Heart right ventricle (tissue), 16 donors: ENCODE results near the gene RNF144B. TPM values are rescaled to one million over a fixed set of nuclear protein-coding genes. Genes with fewer than 3 reads are reported as not detected.
A peak's percentile ranks its signal among the peaks of the same experiment; 100 is the strongest.

ENCODE experiments used
- ATAC-seq, 8 donors: fragments of 200-7000 bp; cut with Tn5 transposase; one replicate each; pipeline ENCODE4 v1.9.1; 2020; ENCODE audit warnings: mild to moderate bottlenecking in 8 of 8, moderate library complexity in 8 of 8, moderate number of reproducible peaks in 1 of 8
- DNase-seq, 2 donors: peaks; one replicate each; pipeline ENCODE4 v3.0.0-alpha.2; 2020
- H3K27ac ChIP-seq, 10 donors: fragments of 200-600 bp; sonication (generic) in 2 of 10; one replicate each; pipeline versions ENCODE4 v1.5.0 to v1.8.0; 2020 to 2022; ENCODE audit warnings: mild to moderate bottlenecking in 3 of 10
- H3K27me3 ChIP-seq, 7 donors: fragments of 200-600 bp; one replicate each; pipeline ENCODE4 v1.8.0; 2021 to 2022; ENCODE audit warnings: mild to moderate bottlenecking in 2 of 7
- H3K36me3 ChIP-seq, 9 donors: fragments of 200-600 bp; sonication (generic) in 1 of 9; one replicate each; pipeline versions ENCODE4 v1.5.0 to v1.8.0; 2020 to 2022; ENCODE audit warnings: mild to moderate bottlenecking in 2 of 9
- H3K4me1 ChIP-seq, 9 donors: fragments of 200-600 bp; sonication (generic) in 1 of 9; one replicate each; pipeline versions ENCODE4 v1.5.0 to v1.8.0; 2020 to 2022; ENCODE audit warnings: mild to moderate bottlenecking in 4 of 9
- H3K4me3 ChIP-seq, 10 donors: fragments of 200-600 bp; sonication (generic) in 2 of 10; one replicate each; pipeline versions ENCODE4 v1.5.0 to v1.8.0; 2020 to 2022; ENCODE audit warnings: mild to moderate bottlenecking in 7 of 10, moderate library complexity in 2 of 10
- H3K9me3 ChIP-seq, 11 donors: fragments of 200-600 bp in 10 of 11; sonication (generic) in 2 of 11; one replicate each; pipeline versions ENCODE4 v1.5.0 to v1.8.0; 2013 to 2022; ENCODE audit warnings: mild to moderate bottlenecking in 2 of 11, control low read depth in 1 of 11, moderate library complexity in 1 of 11
- WGBS, 2 donors: extraction: QIAGEN DNeasy Blood & Tissue Kit; methylation state at CpG; one replicate each; pipeline ENCODE4 v1.1.7; 2013; ENCODE audit warnings: inconsistent platforms in 1 of 2; 5-methylcytosine and 5-hydroxymethylcytosine counted together
- intact Hi-C, 10 donors: fragments of 100-400 bp; cut with DNase I; formaldehyde crosslinking; loops; one replicate each; pipeline versions ENCODE4 v1.11.1 to v1.14.2; 2022
- polyA plus RNA-seq, 2 donors: library from polyadenylated mRNA; stranded (reverse); fragments of 200-250 nt; gene quantifications; one replicate each; pipeline ENCODE4 v1.2.3, GENCODE V29; 2013
- total RNA-seq, 10 donors: library from RNA; stranded (reverse); fragmentation: NEBNext Ultra II Directional in 3 of 10; extraction: Animal tissue kit (Norgen Biotek cat#: 25700) in 3 of 10; gene quantifications; one replicate each; pipeline versions ENCODE4 v1.2.1 to v1.2.4, GENCODE V29; 2021 to 2023
- TF ChIP-seq, protein P1 (sequence below), 9 donors: fragments of 200-600 bp; sonication (generic) in 2 of 9; IDR thresholded peaks; one replicate each; pipeline versions ENCODE4 v1.5.0 to v1.8.0; 2021 to 2022; ENCODE audit warnings: antibody characterized with exemption in 9 of 9, mild to moderate bottlenecking in 5 of 9, moderate library complexity in 1 of 9
- donor health status: Arrhythmogenic right ventricular cardiomyopathy.
- donor health status: ischemic (EF 13 %, LVEDD 7.1; RV severe dilation, severe dysfunction).
- donor health status: healthy with polysubstance abuse.
- donor health status: DM: no; HTN: yes; CAD: no.
- donor health status: DM: no; HTN: no; CAD: no.
- donor health status: ischemic (EF 25% LVEDD 6.9; RV normal size, moderate dysfunction).
- donor health status: ischemic (EF 25% LVEDD 5.7; RV mildly dilated, moderate dysfunction).
- donor health status: healthy.
- donor health status: DM: yes; HTN: yes; CAD: no.
- donor health status: Ischemic cardiomyopathy.
- donor health status: ischemic (EF 35%, LVEDD 5.7; RV mildly dilated, moderate dysfunction).
- donor health status: nonischemic (EF 11% LVEDD 7.7; RV severe dilation, severe dysfunction).
- donor health status: DM: yes; HTN: yes; CAD: no.
- donor health status: PGD.
- donor health status: ischemic (EF 29% LVEDD 5.4; RV normal size, mild dysfunction).
- donor health status: nonischemic (EF 23%, LVEDD 6.1; RV moderate dilation, normal function).

The RNF144B gene
- total and polyA plus RNA-seq, 12 donors: 4.6 to 25.5 (median 9.4) TPM

DNA sequence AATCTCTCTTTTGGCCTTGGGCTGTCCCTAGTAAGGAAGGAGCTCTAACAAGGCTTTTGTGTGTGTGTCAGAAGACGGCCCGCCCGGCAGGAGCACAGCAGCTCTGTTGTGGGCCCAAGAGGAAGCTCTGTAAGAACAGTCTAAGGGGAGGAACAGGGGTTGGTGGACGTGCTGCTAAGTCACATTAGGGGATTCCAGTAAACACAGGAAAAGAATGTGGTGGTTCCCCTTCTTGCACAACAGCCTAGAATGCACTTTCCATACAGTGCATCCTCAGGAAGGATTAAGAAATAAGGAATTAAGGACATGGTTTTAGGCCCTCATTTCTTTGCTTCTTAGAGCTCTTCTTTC is 114.5 kb downstream of the RNF144B start:
- DNase-seq (peak; percentile 23 to 46), ATAC-seq (peak; percentile 51 to 87 (median 74))
- Histone ChIP-seq H3K36me3 (no peaks in the 10 kb centered on the region), H3K27me3 (peaks cover 0 to 10% (median 0%) of the 10 kb centered on the region in 7 donors), H3K9me3 (no peaks in the 10 kb centered on the region), H3K4me1 (peaks cover 0 to 31% (median 0%) of the 10 kb centered on the region in 9 donors), H3K27ac (peak overlapping the region in 5 of 10 donors; percentile 10 to 83 (median 40)), H3K4me3 (no peak overlapping the region)
- TF ChIP-seq, protein P1, sequence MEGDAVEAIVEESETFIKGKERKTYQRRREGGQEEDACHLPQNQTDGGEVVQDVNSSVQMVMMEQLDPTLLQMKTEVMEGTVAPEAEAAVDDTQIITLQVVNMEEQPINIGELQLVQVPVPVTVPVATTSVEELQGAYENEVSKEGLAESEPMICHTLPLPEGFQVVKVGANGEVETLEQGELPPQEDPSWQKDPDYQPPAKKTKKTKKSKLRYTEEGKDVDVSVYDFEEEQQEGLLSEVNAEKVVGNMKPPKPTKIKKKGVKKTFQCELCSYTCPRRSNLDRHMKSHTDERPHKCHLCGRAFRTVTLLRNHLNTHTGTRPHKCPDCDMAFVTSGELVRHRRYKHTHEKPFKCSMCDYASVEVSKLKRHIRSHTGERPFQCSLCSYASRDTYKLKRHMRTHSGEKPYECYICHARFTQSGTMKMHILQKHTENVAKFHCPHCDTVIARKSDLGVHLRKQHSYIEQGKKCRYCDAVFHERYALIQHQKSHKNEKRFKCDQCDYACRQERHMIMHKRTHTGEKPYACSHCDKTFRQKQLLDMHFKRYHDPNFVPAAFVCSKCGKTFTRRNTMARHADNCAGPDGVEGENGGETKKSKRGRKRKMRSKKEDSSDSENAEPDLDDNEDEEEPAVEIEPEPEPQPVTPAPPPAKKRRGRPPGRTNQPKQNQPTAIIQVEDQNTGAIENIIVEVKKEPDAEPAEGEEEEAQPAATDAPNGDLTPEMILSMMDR (IDR thresholded peaks at IDR 0.05): no peak
- intact Hi-C loops: loop anchor here in 4 of 10 donors (2.0 to 10.0 kb wide), 5 partner anchors 114 to 317 kb away; partner anchors contain the start of genes RNF144B (in 2 of the 4) and DEK (in 1 of the 4)
- WGBS, 2 donors: 46 to 68% methylated on average over 4 of the region's 4 CpGs

- intact Hi-C loops: loop anchor here in 5 of 10 donors (1.0 to 10.0 kb wide), 6 partner anchors 116 to 318 kb away; partner anchors contain the start of genes RNF144B (in 2 of the 5) and DEK (in 1 of the 5)
- Histone ChIP-seq H3K36me3 (no peaks in the 10 kb centered on the region), H3K27me3 (peaks cover 0 to 8% (median 0%) of the 10 kb centered on the region in 7 donors), H3K9me3 (no peaks in the 10 kb centered on the region), H3K4me1 (peaks cover 0 to 31% (median 0%) of the 10 kb centered on the region in 9 donors), H3K4me3 (peak overlapping the region in 1 of 10 donors; percentile 42), H3K27ac (peak overlapping the region in 1 of 10 donors; percentile 81)
- TF ChIP-seq, protein P1 (IDR thresholded peaks at IDR 0.05): no peak
- ATAC-seq: no peak
- DNase-seq: no peak
These were observed 116.0 kb downstream of the RNF144B start for GRCh38 chr6:18503206-18503592.

DNA sequence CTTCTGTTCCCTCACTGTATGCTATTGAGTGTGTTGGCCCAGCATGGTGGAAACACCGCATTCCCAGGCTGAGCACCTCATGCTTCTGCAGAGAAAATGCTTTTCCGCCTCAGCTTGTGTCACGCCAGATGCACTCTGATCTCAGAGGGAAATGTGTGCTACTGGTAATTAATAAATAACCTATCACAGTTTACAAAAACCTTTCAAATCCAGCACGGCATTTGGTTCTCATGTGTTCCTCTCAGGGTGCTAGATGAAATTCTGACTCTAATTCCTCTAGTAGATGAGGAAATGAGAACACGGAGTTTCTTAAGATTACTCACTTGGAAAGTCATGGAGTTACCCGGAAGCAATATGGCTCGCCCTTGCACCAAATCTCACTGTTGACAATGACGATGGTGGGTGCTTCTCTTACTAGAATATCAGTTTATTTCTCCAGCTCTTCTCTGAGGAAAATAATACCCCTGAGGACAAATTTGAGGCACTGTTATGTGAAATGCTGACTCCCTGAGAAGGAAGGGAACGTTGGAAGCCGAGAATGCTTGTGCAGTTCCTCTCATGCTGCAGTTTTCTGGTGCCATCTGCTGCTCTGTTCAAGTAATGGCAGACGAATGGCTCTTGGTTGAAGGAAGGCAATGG is 116.6 kb downstream of the RNF144B start:
- Histone ChIP-seq H3K4me1 (peaks cover 0 to 31% (median 0%) of the 10 kb centered on the region in 9 donors), H3K4me3 (peak overlapping the region in 8 of 10 donors; percentile 14 to 45 (median 41)), H3K36me3 (no peaks in the 10 kb centered on the region), H3K27ac (peak overlapping the region in 5 of 10 donors; percentile 10 to 81 (median 47)), H3K9me3 (no peaks in the 10 kb centered on the region), H3K27me3 (peaks cover 0 to 7% (median 0%) of the 10 kb centered on the region in 7 donors)
- peak; percentile 77 to 90 (median 86) for ATAC-seq
- TF ChIP-seq, protein P1 (IDR thresholded peaks at IDR 0.05): peak; percentile 70 to 98 (median 90)
- intact Hi-C loops: loop anchor here (1.0 to 10.0 kb wide), 9 partner anchors 116 to 319 kb away; partner anchors contain the start of genes RNF144B (in 2 of the 10) and DEK (in 1 of the 10)
- peak in 1 of 2 donors; percentile 65 for DNase-seq
- 38 to 40% methylated on average over 11 of the region's 11 CpGs for WGBS, 2 donors

- WGBS, 2 donors: 30 to 42% methylated on average over 2 of the region's 2 CpGs
These were observed 117.1 kb downstream of the RNF144B start for GRCh38 chr6:18504232-18504596.

More at GRCh38 chr6:18504232-18504596, 117.1 kb downstream of the RNF144B start:
- Histone ChIP-seq H3K9me3 (no peaks in the 10 kb centered on the region), H3K27me3 (peaks cover 0 to 7% (median 0%) of the 10 kb centered on the region in 7 donors), H3K36me3 (no peaks in the 10 kb centered on the region), H3K4me3 (peak overlapping the region in 4 of 10 donors; percentile 36 to 45 (median 42)), H3K27ac (peak overlapping the region in 1 of 10 donors; percentile 47), H3K4me1 (peaks cover 0 to 31% (median 0%) of the 10 kb centered on the region in 9 donors)
- no peak for ATAC-seq
- intact Hi-C loops: loop anchor here in 9 of 10 donors (1.0 to 10.0 kb wide), 8 partner anchors 117 to 319 kb away; partner anchors contain the start of genes RNF144B (in 2 of the 9) and DEK (in 1 of the 9)
- no peak for DNase-seq
- TF ChIP-seq, protein P1 (IDR thresholded peaks at IDR 0.05): peak in 1 of 9 donors; percentile 8
